B cell (primary cell): ENCODE measurements around the gene RNF7. TPM values are rescaled to one million over a fixed set of nuclear protein-coding genes. Genes with fewer than 3 reads are reported as not detected.
"Not testable (repeated sequence)": the region's sequence is repeated elsewhere in the genome, so short reads cannot be mapped to it uniquely, and the experiment has no call there.

Experiments used
- ATAC-seq: fragments of 200-7000 bp; cut with Tn5 transposase; one replicate; pipeline ENCODE4 v1.10.0; 2021; ENCODE audit warnings: low read depth, mild to moderate bottlenecking, moderate number of reproducible peaks, moderate library complexity
- CTCF ChIA-PET: fragments of 350-600 bp; sonication (Branson Sonifier 250); formaldehyde crosslinking; loops from one replicate; lab custom pipeline; 2021; ENCODE audit warnings: antibody characterized with exemption, inconsistent platforms; lab: Charles Lee
- POLR2A ChIA-PET: fragments of 350-600 bp; sonication (Branson Sonifier 250); formaldehyde crosslinking; loops from one replicate; lab custom pipeline; 2021; ENCODE audit warnings: antibody characterized with exemption; lab: Charles Lee
- DNase-seq: peaks from one replicate; pipeline ENCODE4 v3.0.0; 2013
- H2AFZ ChIP-seq: 2 replicates; pipeline ENCODE4 v1.6.1; 2012; ENCODE audit warnings: mild to moderate bottlenecking, low read depth, low read length; ENCODE audit not compliant: insufficient read depth, poor library complexity, severe bottlenecking
- H3K27ac ChIP-seq, 2 donors: 1 replicate in 1 of 2; 2 replicates in 1 of 2; pipeline ENCODE4 v1.5.1; 2012 to 2013; ENCODE audit warnings: low read length in 2 of 2, mild to moderate bottlenecking in 2 of 2, moderate library complexity in 1 of 2
- H3K27me3 ChIP-seq, 4 experiments: fragments of 200-600 bp in 1 of 4; sonication (generic) in 1 of 4; replicated peaks in 1 of 4; 1 replicate in 2 of 4; 2 replicates in 2 of 4; pipeline versions ENCODE4 v1.6.1 to v1.7.0; 2013 to 2016; ENCODE audit warnings: low read length in 3 of 4, mild to moderate bottlenecking in 2 of 4, mixed read lengths in 1 of 4, moderate library complexity in 1 of 4; ENCODE audit not compliant: insufficient read depth in 4 of 4, control insufficient read depth in 3 of 4; ENCODE audit errors: control extremely low read depth in 1 of 4
- H3K36me3 ChIP-seq, 2 experiments: replicated peaks in 1 of 2; 1 replicate in 1 of 2; 2 replicates in 1 of 2; pipeline versions ENCODE4 v1.6.1 to v1.7.1; 2013; ENCODE audit warnings: low read length in 1 of 2; ENCODE audit not compliant: insufficient read depth in 2 of 2, control insufficient read depth in 1 of 2; ENCODE audit errors: control extremely low read depth in 1 of 2, extremely low read depth in 1 of 2
- H3K4me1 ChIP-seq, 2 donors: fragments of 200-600 bp in 1 of 2; sonication (generic) in 1 of 2; 1 replicate in 1 of 2; 2 replicates in 1 of 2; pipeline versions ENCODE4 v1.5.1 to v1.6.1; 2013 to 2017; ENCODE audit warnings: low read length in 2 of 2; ENCODE audit not compliant: control insufficient read depth in 2 of 2, insufficient read depth in 2 of 2
- H3K4me2 ChIP-seq: replicated peaks from 2 replicates; pipeline ENCODE3; 2012; ENCODE audit warnings: mild to moderate bottlenecking, low read depth, low read length; ENCODE audit not compliant: poor library complexity, severe bottlenecking
- H3K4me3 ChIP-seq, 5 experiments: fragments of 200-600 bp in 1 of 5; sonication (generic) in 1 of 5; 1 replicate in 3 of 5; 2 replicates in 2 of 5; pipeline versions ENCODE4 v1.5.1 to v1.7.0; 2011 to 2016; ENCODE audit warnings: low read length in 4 of 5, mild to moderate bottlenecking in 4 of 5, low read depth in 2 of 5, control low read depth in 1 of 5, moderate library complexity in 1 of 5; ENCODE audit not compliant: insufficient read depth in 1 of 5; ENCODE audit errors: control extremely low read depth in 1 of 5, extremely low read depth in 1 of 5
- H3K79me2 ChIP-seq: fragments of 200-600 bp; sonication (generic); one replicate; pipeline ENCODE4 v1.6.0; 2016; ENCODE audit warnings: low read length; ENCODE audit not compliant: control insufficient read depth, insufficient read depth
- H3K9ac ChIP-seq: fragments of 200-600 bp; sonication (generic); 2 replicates; pipeline ENCODE4 v1.6.1; 2017; ENCODE audit warnings: mild to moderate bottlenecking, low read length, moderate library complexity
- H3K9me3 ChIP-seq, 3 donors: one replicate each; pipeline versions ENCODE4 v1.6.1 to v1.7.1; 2013; ENCODE audit warnings: low read length in 2 of 3; ENCODE audit not compliant: control insufficient read depth in 2 of 3, insufficient read depth in 1 of 3; ENCODE audit errors: control extremely low read depth in 1 of 3
- H4K20me1 ChIP-seq: 2 replicates; pipeline ENCODE4 v1.6.0; 2012; ENCODE audit warnings: mild to moderate bottlenecking, low read length; ENCODE audit not compliant: insufficient read depth, control insufficient read depth, poor library complexity, severe bottlenecking
- H3K27ac Mint-ChIP-seq: one replicate; pipeline ENCODE4 v1.8.0; 2021; ENCODE audit warnings: mixed read lengths
- H3K27me3 Mint-ChIP-seq: one replicate; pipeline ENCODE4 v1.8.0; 2021; ENCODE audit warnings: mixed read lengths
- H3K4me1 Mint-ChIP-seq: one replicate; pipeline ENCODE4 v1.8.0; 2021; ENCODE audit warnings: mixed read lengths
- H3K4me3 Mint-ChIP-seq: one replicate; pipeline ENCODE4 v1.8.0; 2021; ENCODE audit warnings: mixed read lengths
- H3K9me3 Mint-ChIP-seq: one replicate; pipeline ENCODE4 v1.8.0; 2022; ENCODE audit warnings: mixed read lengths; ENCODE audit not compliant: insufficient read depth
- EZH2 ChIP-seq: IDR thresholded peaks from 2 replicates; pipeline ENCODE4 v1.6.1; 2012; ENCODE audit warnings: borderline replicate concordance, low read depth, mild to moderate bottlenecking, moderate library complexity, low read length; ENCODE audit not compliant: insufficient read depth, poor library complexity, severe bottlenecking
- WGBS: methylation state at CpG from one replicate; pipeline ENCODE4 v1.1.5; 2013; ENCODE audit warnings: missing lambda C conversion rate; ENCODE audit not compliant: insufficient coverage; 5-methylcytosine and 5-hydroxymethylcytosine counted together
- intact Hi-C: fragments of 100-400 bp; cut with micrococcal nuclease; formaldehyde crosslinking; loops from one replicate; pipeline ENCODE4 v1.10.0; 2022
- polyA plus RNA-seq: library from polyadenylated mRNA; depleted of rRNA; stranded (reverse); fragments of >200 nt; gene quantifications from 2 replicates; pipeline ENCODE4 v1.2.3, GENCODE V29; 2012
- total RNA-seq, 2 donors: library from RNA; stranded (reverse); fragments of 120-200 nt in 1 of 2; gene quantifications; 1 replicate in 1 of 2; 2 replicates in 1 of 2; pipeline versions ENCODE4 v1.2.3 to v1.2.4, GENCODE V29; 2013 to 2022

RNF7 gene
- total and polyA plus RNA-seq, 2 donors (not counting 1 experiment from before 2014, with no cell fraction given), result 38.0 to 40.9 TPM

GRCh38 chr3:141754032-141754431 lies 15.9 kb downstream of the RNF7 start:
- no peak for DNase-seq
- no peaks in the 10 kb centered on the region for H3K27me3 Mint-ChIP-seq
- H3K4me1 Mint-ChIP-seq, result no peaks in the 10 kb centered on the region
- H3K27ac Mint-ChIP-seq, result no peak overlapping the region
- Histone ChIP-seq H3K27ac (no peak overlapping the region), H3K4me2 (no peak overlapping the region), H3K79me2 (no peaks in the 10 kb centered on the region), H2AFZ (no peak overlapping the region), H3K4me1 (no peaks in the 10 kb centered on the region), H3K27me3 (no peaks in the 10 kb centered on the region), H4K20me1 (no peaks in the 10 kb centered on the region), H3K9me3 (no peaks in the 10 kb centered on the region), H3K36me3 (peaks cover 0 to 3% of the 10 kb centered on the region in 2 experiments), H3K4me3 (no peak overlapping the region), H3K9ac (no peak overlapping the region)
- POLR2A ChIA-PET, result no interaction called here
- CTCF ChIA-PET, result interaction anchor here (1.1 kb wide), 1 partner anchor 15 kb away, joined by 3 read pairs; the partner anchor contains the start of gene RNF7
- intact Hi-C loops, result loop anchor here (5.0 kb wide), 1 partner anchor 43 kb away; no protein-coding TSS in a partner anchor
- WGBS, result 83% methylated on average over 1 of the region's 1 CpG
- no peak for TF ChIP-seq EZH2
- no peaks in the 10 kb centered on the region for H3K9me3 Mint-ChIP-seq
- no peak for ATAC-seq
- no peak overlapping the region for H3K4me3 Mint-ChIP-seq

DNA sequence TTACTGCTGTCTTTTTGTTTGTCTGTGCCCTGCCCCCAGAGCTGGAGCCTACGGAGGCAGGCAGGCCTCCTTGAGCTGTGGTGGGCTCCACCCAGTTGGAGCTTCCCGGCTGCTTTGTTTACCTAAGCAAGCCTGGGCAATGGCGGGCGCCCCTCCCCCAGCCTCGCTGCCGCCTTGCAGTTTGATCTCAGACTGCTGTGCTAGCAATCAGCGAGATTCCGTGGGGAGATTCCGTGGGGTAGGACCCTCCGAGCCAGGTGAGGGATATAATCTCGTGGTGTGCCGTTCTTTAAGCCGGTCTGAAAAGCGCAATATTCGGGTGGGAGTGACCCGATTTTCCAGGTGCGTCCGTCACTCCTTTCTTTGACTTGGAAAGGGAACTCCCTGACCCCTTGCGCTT lies 24.5 kb downstream of the RNF7 start:
- H3K36me3 ChIP-seq, H3K27me3 Mint-ChIP-seq, H3K27me3 ChIP-seq, H3K4me2 ChIP-seq, H3K27ac Mint-ChIP-seq, CTCF ChIA-PET, H3K79me2 ChIP-seq, DNase-seq, H3K4me3 ChIP-seq, intact Hi-C loops, H4K20me1 ChIP-seq, H3K9ac ChIP-seq, H3K4me1 Mint-ChIP-seq, H3K4me3 Mint-ChIP-seq, POLR2A ChIA-PET, ATAC-seq, H3K4me1 ChIP-seq, H3K9me3 Mint-ChIP-seq, H2AFZ ChIP-seq, H3K9me3 ChIP-seq, H3K27ac ChIP-seq: not testable (repeated sequence)
- 98% methylated on average over 10 of the region's 19 CpGs for WGBS
